Kidney epithelial cell (primary cell): ENCODE measurements around the gene SPRED3. TPM values are rescaled to one million over a fixed set of nuclear protein-coding genes. Genes with fewer than 3 reads are reported as not detected.

Source experiments
- DNase-seq: peaks from one replicate; pipeline ENCODE4 v3.0.0-alpha.2; 2010; ENCODE audit warnings: low read depth
- H3K27me3 ChIP-seq: 2 replicates; pipeline ENCODE4 v1.6.0; 2011; ENCODE audit warnings: low read length; ENCODE audit not compliant: control insufficient read depth, insufficient read depth
- H3K36me3 ChIP-seq: 2 replicates; pipeline ENCODE4 v1.5.1; 2011; ENCODE audit warnings: low read length; ENCODE audit not compliant: control insufficient read depth, insufficient read depth
- H3K4me3 ChIP-seq: 2 replicates; pipeline ENCODE4 v1.5.1; 2011; ENCODE audit warnings: low read depth, mild to moderate bottlenecking, control low read depth, low read length
- CTCF ChIP-seq: IDR thresholded peaks from 2 replicates; pipeline ENCODE4 v1.5.1; 2011; ENCODE audit warnings: mild to moderate bottlenecking, moderate library complexity, low read length, control low read depth, inconsistent platforms; ENCODE audit not compliant: insufficient read depth, poor library complexity, severe bottlenecking
- total RNA-seq: library from RNA; depleted of rRNA; stranded (reverse); fragments of >200 nt; gene quantifications from 2 replicates; pipeline ENCODE4 v1.2.3, GENCODE V29; 2015

Gene SPRED3
- total RNA-seq, 1 donor from 2014 or later, result 4.3 TPM

DNA sequence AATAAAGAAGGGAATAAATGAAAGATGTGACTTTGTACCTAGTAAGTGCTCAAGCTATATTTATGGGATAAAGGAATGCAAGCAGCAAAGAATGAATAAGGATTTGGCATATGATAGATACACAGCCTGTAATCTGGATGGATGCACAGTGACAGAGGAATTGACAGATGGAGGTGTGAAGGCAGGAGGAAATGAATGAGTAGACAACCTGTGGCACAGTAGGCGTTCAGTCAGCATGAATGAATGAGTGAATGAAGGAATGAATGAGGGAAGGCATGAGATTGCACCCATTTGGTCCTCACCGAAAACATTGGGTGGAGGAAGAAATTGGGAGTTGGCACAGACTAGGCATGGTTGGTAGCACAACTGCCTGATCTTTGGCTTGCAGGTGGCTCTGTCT is 18.9 kb upstream of the SPRED3 start:
- Histone ChIP-seq H3K27me3 (no peaks in the 10 kb centered on the region), H3K36me3 (no peaks in the 10 kb centered on the region), H3K4me3 (no peak overlapping the region)
- DNase-seq, result no peak
- TF ChIP-seq CTCF, result no peak

GRCh38 chr19:38370299-38370698 is 18.2 kb upstream of the SPRED3 start:
- no peak overlapping the region for H3K4me3 ChIP-seq
- no peak for DNase-seq
- H3K27me3 ChIP-seq, result no peaks in the 10 kb centered on the region
- TF ChIP-seq CTCF, result no peak
- H3K36me3 ChIP-seq, result no peaks in the 10 kb centered on the region

- no peaks in the 10 kb centered on the region for H3K27me3 ChIP-seq
- H3K36me3 ChIP-seq, result no peaks in the 10 kb centered on the region
- TF ChIP-seq CTCF, result no peak
- no peak overlapping the region for H3K4me3 ChIP-seq
- no peak for DNase-seq
Observed at GRCh38 chr19:38371081-38371480, 17.4 kb upstream of the SPRED3 start.

GRCh38 chr19:38373907-38374331 is 14.6 kb upstream of the SPRED3 start:
- DNase-seq, result no peak
- TF ChIP-seq CTCF, result no peak
- no peaks in the 10 kb centered on the region for H3K36me3 ChIP-seq
- peak overlapping the region; percentile 47 for H3K4me3 ChIP-seq
- no peaks in the 10 kb centered on the region for H3K27me3 ChIP-seq

- peak; percentile 96 for DNase-seq
- TF ChIP-seq CTCF, result peak; percentile 17
- Histone ChIP-seq H3K4me3 (peak within 1 kb of the TSS; percentile 94), H3K36me3 (peaks cover 4% of the 10 kb centered on the region), H3K27me3 (no peaks in the 10 kb centered on the region)
Observed at GRCh38 chr19:38374332-38375097, 14.0 kb upstream of the SPRED3 start, which contains the start of gene PSMD8. Gene PSMD8, plus strand, starts transcription at chr19:38374571. Its CDS starts 31 bp downstream, at chr19:38374602.

DNA sequence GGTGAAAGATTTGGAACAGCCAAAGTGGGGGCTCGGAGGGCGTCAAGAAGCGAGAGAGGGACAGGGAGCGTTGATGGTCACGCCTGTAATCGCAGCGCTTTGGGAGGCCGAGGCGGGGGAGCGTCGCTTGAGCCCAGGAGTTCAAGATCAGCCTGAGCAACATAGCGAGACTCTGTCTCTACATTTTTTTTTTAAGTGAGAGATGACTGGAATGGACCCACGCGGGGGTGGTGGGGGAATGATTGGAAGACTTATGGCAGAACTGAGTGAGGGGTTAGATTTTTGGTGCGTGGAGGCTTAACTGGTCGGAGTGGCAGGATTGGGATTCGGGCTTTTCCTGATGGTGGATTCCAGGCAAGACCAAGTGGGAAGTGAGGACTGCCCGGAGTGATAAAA is 13.4 kb upstream of the SPRED3 start:
- no peak for DNase-seq
- H3K4me3 ChIP-seq, result peak overlapping the region; percentile 94
- no peaks in the 10 kb centered on the region for H3K27me3 ChIP-seq
- no peak for TF ChIP-seq CTCF
- H3K36me3 ChIP-seq, result peaks cover 4% of the 10 kb centered on the region
